Motor neuron (in vitro differentiated cells): Measurements from ENCODE around the gene CPS1. TPM values are rescaled to one million over a fixed set of nuclear protein-coding genes. Genes with fewer than 3 reads are reported as not detected.

Experiments used
- total RNA-seq, 8 experiments: library from RNA; unstranded; fragments of 300-600 nt; gene quantifications; 2 replicates each; pipeline versions ENCODE4 v1.2.3 to v1.2.4, GENCODE V29; 2022

CPS1 gene
- total RNA-seq, 8 experiments from 2014 or later: 2.1 to 451 (median 11.3) TPM

Other genes with a start within 250 kb of the CPS1 start
- not detected for gene MYL1, start 241.4 kb upstream of the CPS1 start, total RNA-seq
- gene LANCL1, start 79.8 kb upstream of the CPS1 start, total RNA-seq: 100 to 1,000 TPM in 2 of 8 experiments, 10 to 100 TPM in 6; 26.9 to 239 (median 35.7) TPM